Left cardiac atrium (tissue), 4 donors: ENCODE measurements around the gene DUS2. TPM values are rescaled to one million over a fixed set of nuclear protein-coding genes. Genes with fewer than 3 reads are reported as not detected.
"Not testable (repeated sequence)": the region's sequence is repeated elsewhere in the genome, so short reads cannot be mapped to it uniquely, and the experiment has no call there.

Experiments used
- ATAC-seq, 2 donors: fragments of 200-7000 bp; cut with Tn5 transposase; one replicate each; pipeline ENCODE4 v1.9.1; 2020; ENCODE audit warnings: mild to moderate bottlenecking in 2 of 2, moderate library complexity in 2 of 2
- DNase-seq: peaks from one replicate; pipeline ENCODE4 v3.0.0-alpha.2; 2020
- intact Hi-C, 2 donors: fragments of 100-400 bp; cut with DNase I; formaldehyde crosslinking; loops; one replicate each; pipeline versions ENCODE4 v1.14.1 to v1.15.1; 2022 to 2023
- total RNA-seq, 2 donors: library from RNA; stranded (reverse); fragmentation: NEBNext Ultra II Directional; extraction: Animal tissue kit (Norgen Biotek cat#: 25700); gene quantifications; one replicate each; pipeline ENCODE4 v1.2.1, GENCODE V29; 2021
- donor health status: DM: no; HTN: yes; CAD: no.
- donor health status: DM: no; HTN: yes; CAD: no; lungs with severe emphysema.
- donor health status: DM: yes; HTN: yes; CAD: no.
- donor health status: Dilated cardiomyopathy.

The DUS2 gene
- total RNA-seq, 2 donors from 2014 or later, result 6.9 to 7.2 TPM

GRCh38 chr16:68084504-68085258 lies 61.6 kb downstream of the DUS2 start:
- DNase-seq, result peak; percentile 93
- ATAC-seq, result peak; percentile 77 to 79
- intact Hi-C loops, result no loop called here

DNA sequence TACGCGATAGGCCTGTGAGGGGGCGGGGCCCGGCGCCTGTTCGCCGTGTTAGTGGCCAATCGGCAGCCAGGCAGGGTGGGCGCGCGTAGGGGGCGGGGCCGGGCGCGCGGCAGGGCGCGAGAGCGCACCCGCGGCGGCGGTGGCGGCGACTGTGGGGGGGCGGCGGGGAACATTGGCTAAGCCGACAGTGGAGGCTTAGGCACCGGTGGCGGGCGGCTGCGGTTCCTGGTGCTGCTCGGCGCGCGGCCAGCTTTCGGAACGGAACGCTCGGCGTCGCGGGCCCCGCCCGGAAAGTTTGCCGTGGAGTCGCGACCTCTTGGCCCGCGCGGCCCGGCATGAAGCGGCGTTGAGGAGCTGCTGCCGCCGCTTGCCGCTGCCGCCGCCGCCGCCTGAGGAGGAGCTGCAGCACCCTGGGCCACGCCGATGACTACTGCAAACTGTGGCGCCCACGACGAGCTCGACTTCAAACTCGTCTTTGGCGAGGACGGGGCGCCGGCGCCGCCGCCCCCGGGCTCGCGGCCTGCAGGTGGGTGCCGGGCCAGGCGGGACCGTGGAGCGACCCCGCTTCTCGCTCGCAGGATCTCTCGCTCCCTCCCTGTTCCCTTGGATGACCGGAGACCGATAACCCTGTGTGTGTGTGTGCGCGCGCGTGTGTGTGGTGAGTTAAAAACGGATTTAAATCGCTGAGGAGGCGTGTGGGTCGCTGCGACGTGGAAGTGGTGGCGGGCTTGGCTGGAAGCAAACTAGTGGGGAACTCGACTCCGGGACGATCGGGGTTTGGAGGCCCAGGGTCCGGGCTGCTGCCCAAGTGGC lies 62.4 kb downstream of the DUS2 start, which contains the start of gene NFATC3:
NFATC3 (plus strand) TSS at position 112 of the 813 bp plus-strand sequence; CDS start at position 424, 312 bp downstream.
- DNase-seq (peak; percentile 100), ATAC-seq (peak; percentile 92 to 94)
- intact Hi-C loops, result no loop called here

- DNase-seq (no peak), ATAC-seq (no peak)
- intact Hi-C loops, result no loop called here
These were observed 63.3 kb downstream of the DUS2 start for GRCh38 chr16:68086336-68086841.

DNA sequence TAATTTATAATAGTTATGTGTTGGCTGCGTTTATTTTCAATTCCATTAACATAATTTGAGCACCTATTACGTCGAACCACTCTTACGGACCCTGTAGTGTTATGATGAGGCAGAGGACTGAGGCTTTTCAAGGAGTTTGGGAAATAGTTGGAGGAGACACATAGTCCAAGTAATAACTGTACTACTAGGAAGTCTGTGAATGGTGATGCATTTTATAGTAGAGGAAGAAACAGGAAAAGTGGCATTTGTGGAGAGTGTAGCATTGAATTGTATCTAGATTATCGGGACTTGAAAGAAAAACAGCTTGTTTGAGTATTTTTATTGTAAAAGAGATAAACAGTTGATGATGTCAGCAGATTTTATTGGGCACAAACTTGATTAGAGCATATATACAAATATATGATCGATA lies 63.8 kb downstream of the DUS2 start:
- intact Hi-C loops, result no loop called here
- ATAC-seq (no peak), DNase-seq (no peak)

- no peak for ATAC-seq
- intact Hi-C loops, result no loop called here
- no peak for DNase-seq
These were observed 64.6 kb downstream of the DUS2 start for GRCh38 chr16:68087688-68088087.

- no peak for ATAC-seq
- intact Hi-C loops, result no loop called here
- no peak for DNase-seq
These were observed 65.3 kb downstream of the DUS2 start for GRCh38 chr16:68088130-68088972.

DNA sequence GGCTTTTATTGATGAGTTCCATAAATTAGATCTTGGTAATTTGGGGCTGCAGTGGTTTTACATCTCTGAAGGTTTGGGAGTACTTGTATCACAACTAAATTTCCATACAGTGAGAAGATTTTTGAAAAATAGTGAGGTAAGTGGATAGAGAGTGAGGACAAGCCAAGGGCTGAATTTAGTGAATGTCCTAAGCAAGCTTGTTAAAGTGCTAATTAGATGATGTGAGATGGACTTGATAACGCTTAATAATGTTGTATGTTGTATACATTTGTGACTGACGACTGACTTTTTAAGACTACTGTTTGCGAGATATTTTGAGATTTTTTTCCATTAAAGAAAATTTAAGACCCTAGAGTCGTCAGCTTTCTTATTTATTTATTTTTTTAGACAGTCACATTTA lies 66.0 kb downstream of the DUS2 start:
- ATAC-seq, result no peak
- DNase-seq, result no peak
- intact Hi-C loops, result no loop called here

DNA sequence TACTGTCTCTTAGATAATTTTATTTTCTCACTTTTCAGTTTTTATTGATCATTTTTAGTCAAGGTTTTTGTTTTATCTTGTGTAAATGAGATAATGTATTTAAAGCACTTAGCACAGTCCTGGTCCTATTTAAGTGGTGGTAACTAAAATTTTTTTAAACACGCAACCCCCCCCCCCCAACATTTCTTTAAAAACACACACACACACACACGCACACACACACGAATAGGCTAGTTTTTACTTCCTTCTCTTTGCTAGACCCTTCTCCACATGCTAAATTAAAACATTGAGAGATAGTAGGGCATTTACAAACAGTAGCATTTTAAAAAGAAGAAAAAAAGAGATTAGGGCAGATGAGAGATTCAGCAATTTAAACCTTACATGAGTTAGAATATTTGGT lies 67.0 kb downstream of the DUS2 start:
- ATAC-seq (no peak), DNase-seq (no peak)
- intact Hi-C loops, result loop anchor here (5.0 kb wide), 1 partner anchor 137 kb away; no protein-coding TSS in a partner anchor

DNA sequence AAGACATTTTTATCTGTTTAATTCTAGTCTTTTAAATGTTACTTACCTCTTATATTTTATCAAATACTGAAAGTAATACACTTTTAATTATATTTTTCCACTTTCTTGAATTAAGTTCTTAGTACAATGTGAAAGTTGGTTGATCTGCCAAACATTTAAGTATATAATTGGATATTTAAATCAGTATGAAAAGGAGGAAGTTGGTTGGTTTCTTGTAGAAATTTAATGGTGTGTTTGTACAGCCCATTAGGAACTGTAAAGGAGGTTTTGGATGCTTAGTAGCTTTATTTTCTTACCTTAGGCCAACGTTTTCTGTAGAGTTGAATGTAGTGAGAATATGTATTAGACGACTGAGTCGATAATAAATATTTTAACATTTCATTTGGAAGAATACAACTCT lies 67.4 kb downstream of the DUS2 start:
- DNase-seq, result no peak
- ATAC-seq, result no peak
- intact Hi-C loops, result loop anchor here (5.0 kb wide), 1 partner anchor 137 kb away; no protein-coding TSS in a partner anchor

DNA sequence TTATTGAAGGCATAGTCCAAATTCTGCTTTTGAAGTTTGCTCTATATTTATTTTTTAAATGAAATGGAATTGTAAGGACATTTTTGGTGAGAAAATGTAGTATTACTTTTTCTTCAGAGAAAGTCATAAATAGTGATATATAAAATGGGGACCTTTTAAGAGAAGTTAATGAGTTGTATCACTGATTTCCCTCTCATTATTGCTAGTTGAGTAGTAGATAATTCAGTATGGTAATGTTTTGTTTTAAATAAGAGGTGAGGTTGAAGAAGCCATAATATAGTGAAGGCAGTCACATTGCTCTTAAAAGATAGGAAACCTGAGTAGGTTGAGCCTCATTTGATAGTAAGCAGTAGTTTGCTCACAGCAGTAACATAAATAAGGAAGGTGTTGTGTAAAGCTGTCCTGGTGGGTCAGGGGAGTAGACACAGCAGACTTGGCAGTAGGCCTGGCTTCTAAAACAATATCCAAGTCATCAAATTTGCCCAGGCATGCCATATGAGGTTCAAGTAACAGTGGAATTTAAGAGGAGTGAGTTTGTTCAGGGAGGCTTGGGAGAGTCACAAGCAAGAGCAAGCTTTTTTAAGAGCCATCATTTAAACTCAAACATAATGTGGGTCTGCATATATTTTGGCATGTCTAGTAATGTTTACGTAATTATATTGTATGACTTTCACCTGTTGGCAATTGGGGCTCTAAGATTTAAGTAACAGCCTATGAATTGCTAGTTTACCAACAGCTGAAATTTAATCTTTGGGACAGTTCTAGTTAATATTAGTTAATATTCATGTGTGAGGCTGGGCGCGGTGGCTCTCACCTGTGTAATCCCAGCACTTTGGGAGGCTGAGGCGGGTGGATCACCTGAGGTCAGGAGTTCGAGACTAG lies 68.5 kb downstream of the DUS2 start:
- peak in 1 of 2 donors; percentile 59 for ATAC-seq
- intact Hi-C loops, result loop anchor here (5.0 kb wide), 1 partner anchor 136 kb away; no protein-coding TSS in a partner anchor
- DNase-seq, result no peak

DNA sequence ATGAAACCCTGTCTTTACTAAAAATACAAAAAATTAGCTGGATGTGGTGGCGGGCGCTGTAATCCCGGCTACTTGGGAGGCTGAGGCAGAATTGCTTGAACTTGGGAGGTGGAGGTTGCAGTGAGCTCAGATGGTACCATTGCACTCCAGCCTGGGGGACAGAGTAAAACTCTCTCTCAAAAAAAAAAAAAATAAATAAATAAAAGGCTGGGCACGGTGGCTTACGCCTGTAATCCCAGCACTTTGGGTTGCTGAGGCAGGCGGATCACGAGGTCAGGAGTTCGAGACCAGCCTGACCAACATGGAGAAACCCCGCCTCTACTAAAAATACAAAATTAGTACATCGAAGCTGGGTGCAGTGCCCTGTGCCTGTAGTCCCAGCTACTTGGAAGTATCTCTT lies 69.2 kb downstream of the DUS2 start:
- intact Hi-C loops, result loop anchor here (5.0 kb wide), 1 partner anchor 135 kb away; no protein-coding TSS in a partner anchor
- not testable (repeated sequence) for DNase-seq, ATAC-seq

DNA sequence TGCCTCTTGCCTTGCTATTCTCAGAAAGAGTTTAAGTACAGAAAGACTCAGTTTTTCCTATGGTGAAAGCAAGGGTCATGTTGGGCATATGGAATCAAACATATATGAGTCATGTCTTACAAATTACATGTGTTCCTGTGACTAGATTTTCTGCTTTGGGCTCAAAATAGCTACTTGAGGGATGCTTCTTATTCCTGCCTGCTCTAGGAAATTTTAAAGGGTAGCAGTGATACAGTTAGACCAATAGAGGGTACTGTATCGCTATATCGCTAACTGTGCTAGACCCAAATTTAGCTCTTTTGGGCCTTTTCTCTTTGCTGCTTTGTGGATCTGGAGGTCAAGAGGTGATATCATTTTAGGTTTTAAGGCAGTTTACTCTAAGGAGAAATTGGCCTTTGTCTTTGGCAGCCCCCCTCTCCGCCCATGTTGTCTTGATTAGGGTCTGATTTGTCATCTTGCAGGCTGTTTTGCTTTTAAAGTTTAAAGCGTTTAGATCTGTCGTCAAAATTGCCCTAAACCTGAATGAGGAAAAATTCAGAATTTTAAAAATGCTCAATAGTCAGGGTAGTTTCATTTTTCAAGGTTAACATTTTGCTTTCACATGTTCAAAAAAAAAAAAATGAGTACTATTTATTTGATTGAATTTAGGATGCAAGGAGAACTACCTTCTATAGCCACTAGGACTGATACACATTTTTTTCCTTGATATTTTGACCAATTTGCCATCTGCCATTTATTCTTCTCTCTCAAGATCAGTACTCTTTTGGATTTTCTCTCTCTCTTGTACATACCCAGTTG lies 70.9 kb downstream of the DUS2 start:
- ATAC-seq, result peak; percentile 41 to 60
- intact Hi-C loops, result loop anchor here (5.0 kb wide), 1 partner anchor 133 kb away; no protein-coding TSS in a partner anchor

DNA sequence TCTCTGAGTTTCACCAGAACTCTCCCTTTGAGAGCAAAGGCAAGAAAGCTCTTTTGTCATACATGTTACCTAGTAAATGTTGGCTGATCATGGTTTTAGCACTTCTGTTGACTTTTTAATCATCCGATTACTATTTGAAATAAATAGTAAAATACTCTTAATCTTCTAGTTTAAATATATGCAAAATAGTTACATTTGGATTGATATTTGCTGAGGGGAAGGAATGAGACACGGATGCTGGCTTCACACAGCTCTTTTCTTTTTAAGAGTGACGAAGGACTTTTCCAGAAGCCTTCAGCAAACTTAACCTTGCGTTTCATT lies 71.5 kb downstream of the DUS2 start:
- no peak for ATAC-seq
- intact Hi-C loops, result loop anchor here (5.0 kb wide), 1 partner anchor 133 kb away; no protein-coding TSS in a partner anchor
- no peak for DNase-seq

More for the DNA sequence above, 70.9 kb downstream of the DUS2 start:
- no peak for DNase-seq

DNA sequence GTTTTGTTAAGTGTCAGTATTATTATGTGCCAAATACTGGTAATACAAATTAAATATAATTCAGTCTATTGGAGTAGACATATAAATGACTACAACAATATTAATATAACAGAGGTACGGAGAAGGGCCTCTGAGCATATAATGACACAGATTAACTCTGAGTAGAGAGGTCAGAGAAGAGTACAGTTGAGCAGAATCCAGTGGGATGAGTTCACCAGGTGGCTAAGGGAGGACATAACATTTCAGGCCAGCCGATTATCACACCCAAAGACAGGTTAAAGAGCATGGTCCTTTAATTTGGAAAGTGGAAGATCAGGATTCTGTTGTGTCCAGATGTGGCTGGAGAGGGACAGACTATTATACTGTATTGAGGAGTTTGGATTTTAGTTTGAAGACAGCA lies 73.4 kb downstream of the DUS2 start:
- ATAC-seq (no peak), DNase-seq (no peak)
- intact Hi-C loops, result no loop called here

- ATAC-seq (no peak), DNase-seq (no peak)
- intact Hi-C loops, result no loop called here
These were observed 74.0 kb downstream of the DUS2 start for GRCh38 chr16:68097088-68097487.

- DNase-seq, result no peak
- ATAC-seq, result no peak
- intact Hi-C loops, result no loop called here
These were observed 74.8 kb downstream of the DUS2 start for GRCh38 chr16:68097895-68098294.

- DNase-seq, result no peak
- ATAC-seq, result no peak
- intact Hi-C loops, result no loop called here
These were observed 77.4 kb downstream of the DUS2 start for GRCh38 chr16:68100488-68100887.
